GM23338 (cell line): ENCODE data around the gene PLEKHM2. TPM values are rescaled to one million over a fixed set of nuclear protein-coding genes. Genes with fewer than 3 reads are reported as not detected.

Experiments used
- ATAC-seq: fragments of 200-7000 bp; cut with Tn5 transposase; 3 replicates; pipeline ENCODE4 v1.9.1; 2020
- DNase-seq: peaks from one replicate; pipeline ENCODE4 v3.0.0-alpha.2; 2015; ENCODE audit warnings: low spot score
- H2AFZ ChIP-seq: fragments of 200-600 bp; sonication (generic); 2 replicates; pipeline ENCODE4 v1.8.0; 2016; ENCODE audit warnings: antibody characterized with exemption, mild to moderate bottlenecking, moderate library complexity
- H3F3A ChIP-seq: fragments of 200-600 bp; sonication (generic); replicated peaks from 2 replicates; pipeline ENCODE4 v1.8.0; 2017; ENCODE audit warnings: antibody characterized with exemption, mixed run types, low read depth
- H3K27ac ChIP-seq: fragments of 200-600 bp; sonication (generic); 2 replicates; pipeline ENCODE4 v1.6.1; 2016; ENCODE audit warnings: low read depth
- H3K27me3 ChIP-seq: fragments of 200-600 bp; sonication (generic); 2 replicates; pipeline ENCODE4 v1.8.0; 2016; ENCODE audit warnings: mild to moderate bottlenecking, mixed run types, moderate library complexity; ENCODE audit not compliant: insufficient read depth
- H3K36me3 ChIP-seq: fragments of 200-600 bp; sonication (generic); 2 replicates; pipeline ENCODE4 v1.8.0; 2016; ENCODE audit warnings: mild to moderate bottlenecking; ENCODE audit not compliant: insufficient read depth
- H3K4me1 ChIP-seq: fragments of 200-600 bp; sonication (generic); 2 replicates; pipeline ENCODE4 v1.8.0; 2016; ENCODE audit warnings: mild to moderate bottlenecking, moderate library complexity; ENCODE audit not compliant: insufficient read depth
- H3K4me2 ChIP-seq: fragments of 200-600 bp; sonication (generic); 2 replicates; pipeline ENCODE4 v1.7.1; 2017; ENCODE audit warnings: mixed run types
- H3K4me3 ChIP-seq: fragments of 200-600 bp; sonication (generic); 2 replicates; pipeline ENCODE4 v1.6.1; 2016; ENCODE audit warnings: mixed run types
- H3K79me2 ChIP-seq: fragments of 200-600 bp; sonication (generic); replicated peaks from 2 replicates; pipeline ENCODE4 v1.8.0; 2017; ENCODE audit warnings: mild to moderate bottlenecking; ENCODE audit not compliant: insufficient read depth
- H3K9me2 ChIP-seq: fragments of 200-600 bp; sonication (generic); 2 replicates; pipeline ENCODE4 v1.8.0; 2017; ENCODE audit not compliant: insufficient read depth
- H4K20me1 ChIP-seq: fragments of 200-600 bp; sonication (generic); replicated peaks from 2 replicates; pipeline ENCODE4 v1.8.0; 2017; ENCODE audit warnings: mild to moderate bottlenecking; ENCODE audit not compliant: insufficient read depth
- H3K27ac Mint-ChIP-seq: 2 replicates; pipeline ENCODE4 v1.8.0; 2020; ENCODE audit warnings: inconsistent platforms, mild to moderate bottlenecking, moderate library complexity, mixed read lengths
- H3K27me3 Mint-ChIP-seq: 3 replicates; pipeline ENCODE4 v1.8.0; 2022; ENCODE audit warnings: low read depth, mild to moderate bottlenecking, moderate library complexity, mixed read lengths, inconsistent platforms; ENCODE audit not compliant: insufficient read depth, poor library complexity
- H3K36me3 Mint-ChIP-seq: 3 replicates; pipeline ENCODE4 v1.8.0; 2021; ENCODE audit warnings: low read depth, mild to moderate bottlenecking, inconsistent platforms, moderate library complexity, mixed read lengths
- H3K4me1 Mint-ChIP-seq: 3 replicates; pipeline ENCODE4 v1.8.0; 2020; ENCODE audit warnings: mild to moderate bottlenecking, inconsistent platforms, mixed read lengths
- H3K4me3 Mint-ChIP-seq: 3 replicates; pipeline ENCODE4 v1.8.0; 2021; ENCODE audit warnings: moderate library complexity, mild to moderate bottlenecking, inconsistent platforms, mixed read lengths
- H3K9me3 Mint-ChIP-seq: 3 replicates; pipeline ENCODE4 v1.8.0; 2020; ENCODE audit warnings: moderate library complexity, mild to moderate bottlenecking, inconsistent platforms, mixed read lengths
- CTCF ChIP-seq, 2 experiments: fragments of 200-600 bp in 1 of 2; sonication (generic) in 1 of 2; conservative IDR thresholded peaks; 2 replicates each; pipeline versions ENCODE4 v1.5.1 to v1.6.1; 2016 to 2017; ENCODE audit warnings: antibody characterized with exemption in 2 of 2, low read depth in 2 of 2, mild to moderate bottlenecking in 2 of 2, moderate library complexity in 1 of 2
- EZH2 ChIP-seq: fragments of 200-600 bp; sonication (generic); IDR thresholded peaks from one replicate; pipeline ENCODE4 v1.8.0; 2017; ENCODE audit warnings: antibody characterized with exemption, mild to moderate bottlenecking, low read depth; ENCODE audit not compliant: unreplicated experiment
- JUNB ChIP-seq: IDR thresholded peaks from one replicate; pipeline ENCODE4 v1.6.1; 2016; ENCODE audit warnings: antibody characterized with exemption; ENCODE audit not compliant: unreplicated experiment
- NANOG ChIP-seq: IDR thresholded peaks from 2 replicates; pipeline ENCODE4 v1.6.1; 2016; ENCODE audit warnings: antibody characterized with exemption, borderline replicate concordance
- ZNF331 ChIP-seq: fragments of 250-450 bp; sonication (Bioruptor Pico); IDR thresholded peaks from 2 replicates; pipeline ENCODE4 v1.5.0; 2020; ENCODE audit warnings: low read depth, mild to moderate bottlenecking, moderate library complexity
- polyA plus RNA-seq: library from polyadenylated mRNA; unstranded; fragments of >200 nt; fragmentation: Nextera tagmentation; extraction: Ambion mirVana; gene quantifications from 2 replicates; pipeline ENCODE4 v1.2.1, GENCODE V29; 2016
- total RNA-seq: library from RNA; depleted of rRNA; stranded (reverse); fragments of >200 nt; shearing (Covaris generic); gene quantifications from 2 replicates; pipeline ENCODE4 v1.2.3, GENCODE V29; 2014

The PLEKHM2 gene
- total and polyA plus RNA-seq, 2 experiments from 2014 or later, result 11.2 to 40.0 TPM

- H3F3A ChIP-seq, result no peaks in the 10 kb centered on the region
- Mint-ChIP-seq H3K36me3 (peaks cover 31% of the 10 kb centered on the region), H3K27ac (no peak overlapping the region), H3K27me3 (peaks cover 10% of the 10 kb centered on the region), H3K9me3 (no peaks in the 10 kb centered on the region), H3K4me3 (no peak overlapping the region), H3K4me1 (no peaks in the 10 kb centered on the region)
- H3K4me2 ChIP-seq, result no peak overlapping the region
- H3K36me3 ChIP-seq, result no peaks in the 10 kb centered on the region
- H3K4me1 ChIP-seq, result no peaks in the 10 kb centered on the region
- ATAC-seq (no peak), DNase-seq (no peak)
- H2AFZ ChIP-seq, result no peak overlapping the region
- no peaks in the 10 kb centered on the region for H3K9me2 ChIP-seq
- TF ChIP-seq NANOG (no peak), CTCF (conservative IDR thresholded peaks at IDR 0.05; ENCODE audit: low read depth in 2 of 2) (peak in 1 of 2 experiments; percentile 43; a peak in 2 of 4 replicates)
- no peak overlapping the region for H3K27ac ChIP-seq
- H3K79me2 ChIP-seq, result no peaks in the 10 kb centered on the region
- H3K4me3 ChIP-seq, result no peak overlapping the region
- H3K27me3 ChIP-seq, result no peaks in the 10 kb centered on the region
- no peaks in the 10 kb centered on the region for H4K20me1 ChIP-seq
Observed at GRCh38 chr1:15731735-15732685, 47.9 kb downstream of the PLEKHM2 start.

- Histone ChIP-seq H4K20me1 (no peaks in the 10 kb centered on the region), H3K4me1 (no peaks in the 10 kb centered on the region), H3F3A (no peaks in the 10 kb centered on the region), H3K4me2 (no peak overlapping the region), H3K79me2 (no peaks in the 10 kb centered on the region), H2AFZ (no peak overlapping the region), H3K36me3 (no peaks in the 10 kb centered on the region), H3K27me3 (no peaks in the 10 kb centered on the region), H3K4me3 (no peak overlapping the region), H3K27ac (no peak overlapping the region), H3K9me2 (no peaks in the 10 kb centered on the region)
- no peaks in the 10 kb centered on the region for H3K9me3 Mint-ChIP-seq
- 0 out of 3 replicates have a peak, but pooled peaks cover 2% of the 10 kb centered on the region for H3K4me1 Mint-ChIP-seq
- TF ChIP-seq JUNB (no peak), EZH2 (no peak), ZNF331 (CRISPR knock-in tag) (no peak), CTCF (conservative IDR thresholded peaks at IDR 0.05; ENCODE audit: low read depth in 2 of 2) (no peak)
- no peak overlapping the region for H3K4me3 Mint-ChIP-seq
- DNase-seq (no peak), ATAC-seq (no peak)
- peaks cover 8% of the 10 kb centered on the region for H3K27me3 Mint-ChIP-seq
- peaks cover 26% of the 10 kb centered on the region for H3K36me3 Mint-ChIP-seq
- H3K27ac Mint-ChIP-seq, result no peak overlapping the region
Observed at GRCh38 chr1:15732686-15733081, 48.6 kb downstream of the PLEKHM2 start.
